HepG2 (cell line): ENCODE results near the gene DACT2. TPM values are rescaled to one million over a fixed set of nuclear protein-coding genes. Genes with fewer than 3 reads are reported as not detected.

Experiments used
- ATAC-seq: fragments of 200-7000 bp; cut with Tn5 transposase; 3 replicates; pipeline ENCODE4 v1.9.1; 2020; ENCODE audit warnings: mild to moderate bottlenecking, moderate library complexity
- BruUV-seq: library from RNA; stranded (reverse); fragments of 400-500 nt; replicated peaks from 2 replicates; lab custom pipeline; 2021; lab: Mats Ljungman, UMichigan
- CTCF ChIA-PET: fragments of 300-600 bp; formaldehyde crosslinking; extraction: SDS; loops from one replicate; lab custom pipeline; 2021; ENCODE audit warnings: low total read pairs, inconsistent platforms, low intra/inter-chr PET ratio; lab: Yijun Ruan, JAX
- POLR2A ChIA-PET: fragments of 350-600 bp; sonication (Branson Sonifier 250); formaldehyde crosslinking; loops from one replicate; lab custom pipeline; 2020; ENCODE audit warnings: antibody characterized with exemption, inconsistent platforms; lab: Yijun Ruan, JAX
- DNase-seq: peaks from one replicate; pipeline ENCODE4 v3.0.0-alpha.2; 2015; ENCODE audit warnings: low spot score
- FAIRE-seq: peaks from 3 replicates; lab custom pipeline; 2011; peaks lifted over from hg19 to GRCh38; lab: Jason Lieb, UNC
- H2AFZ ChIP-seq: one replicate; pipeline ENCODE4 v1.6.1; 2011; ENCODE audit warnings: low read length, inconsistent platforms
- H3K27ac ChIP-seq: fragments of 300-600 bp; 3 replicates; pipeline ENCODE4 v1.8.0; 2011; ENCODE audit warnings: mixed run types, mild to moderate bottlenecking, mixed read lengths, low read length, inconsistent platforms; ENCODE audit not compliant: insufficient read depth; ENCODE audit errors: extremely low read length
- H3K27me3 ChIP-seq, 2 experiments: fragments of 200-600 bp in 1 of 2; 2 replicates in 1 of 2; 3 replicates in 1 of 2; pipeline versions ENCODE4 v1.6.0 to v1.8.0; 2011; ENCODE audit warnings: low read length in 2 of 2, mild to moderate bottlenecking in 2 of 2, moderate library complexity in 2 of 2, inconsistent platforms in 1 of 2; ENCODE audit not compliant: insufficient read depth in 2 of 2, control insufficient read depth in 1 of 2
- H3K36me3 ChIP-seq, 2 experiments: fragments of 200-600 bp in 1 of 2; replicated peaks in 1 of 2; 2 replicates in 1 of 2; 3 replicates in 1 of 2; pipeline versions ENCODE4 v1.5.1 to v1.8.0; 2011; ENCODE audit warnings: low read length in 2 of 2, inconsistent platforms in 1 of 2; ENCODE audit not compliant: insufficient read depth in 2 of 2, control insufficient read depth in 1 of 2
- H3K4me1 ChIP-seq: 2 replicates; pipeline ENCODE4 v1.5.1; 2012; ENCODE audit warnings: low read length, inconsistent platforms; ENCODE audit not compliant: insufficient read depth
- H3K4me2 ChIP-seq: 2 replicates; pipeline ENCODE4 v1.6.0; 2011; ENCODE audit warnings: low read depth, low read length, inconsistent platforms
- H3K4me3 ChIP-seq, 3 experiments: fragments of 200-600 bp in 1 of 3; sonication (generic), shearing (Covaris generic) in 1 of 3; replicated peaks in 1 of 3; 2 replicates each; pipeline ENCODE4 v1.5.1; 2011 to 2016; ENCODE audit warnings: low read length in 3 of 3, inconsistent platforms in 2 of 3, low read depth in 2 of 3, mild to moderate bottlenecking in 2 of 3, control low read depth in 1 of 3, mixed read lengths in 1 of 3; ENCODE audit not compliant: insufficient read depth in 1 of 3
- H3K79me2 ChIP-seq: one replicate; pipeline ENCODE4 v1.6.1; 2011; ENCODE audit warnings: low read length, inconsistent platforms; ENCODE audit not compliant: insufficient read depth
- H3K9ac ChIP-seq: 2 replicates; pipeline ENCODE4 v1.6.0; 2011; ENCODE audit warnings: mild to moderate bottlenecking, low read depth, low read length, inconsistent platforms; ENCODE audit not compliant: insufficient read depth
- H3K9me3 ChIP-seq: 2 replicates; pipeline ENCODE4 v1.5.1; 2012; ENCODE audit warnings: mild to moderate bottlenecking, low read length
- H4K20me1 ChIP-seq: 2 replicates; pipeline ENCODE4 v1.6.0; 2011; ENCODE audit warnings: inconsistent platforms, mild to moderate bottlenecking, low read length, moderate library complexity; ENCODE audit not compliant: insufficient read depth
- BRCA1 ChIP-seq: sonication (generic); formaldehyde crosslinking; IDR thresholded peaks from 2 replicates; pipeline ENCODE4 v1.4.0; 2020; ENCODE audit warnings: missing genetic modification reagents
- DPF2 ChIP-seq: sonication (generic); formaldehyde crosslinking; IDR thresholded peaks from 2 replicates; pipeline ENCODE4 v1.4.0; 2020; ENCODE audit warnings: mild to moderate bottlenecking, low read depth, missing genetic modification reagents, borderline replicate concordance
- GTF3A ChIP-seq: sonication (generic); formaldehyde crosslinking; conservative IDR thresholded peaks from 2 replicates; pipeline ENCODE4 v1.4.0; 2020; ENCODE audit warnings: mild to moderate bottlenecking, missing genetic modification reagents
- HNF4A ChIP-seq: sonication (generic); formaldehyde crosslinking; IDR thresholded peaks from 2 replicates; pipeline ENCODE4 v1.4.0; 2020; ENCODE audit warnings: missing genetic modification reagents
- MED1 ChIP-seq: sonication (generic); formaldehyde crosslinking; IDR thresholded peaks from 2 replicates; pipeline ENCODE4 v1.4.0; 2020; ENCODE audit warnings: missing genetic modification reagents
- MIER2 ChIP-seq: IDR thresholded peaks from 2 replicates; pipeline ENCODE4 v1.6.1; 2016; ENCODE audit warnings: missing biosample characterization, missing genetic modification reagents
- NCOR1 ChIP-seq: fragments of 200-600 bp; sonication (generic); IDR thresholded peaks from 2 replicates; pipeline ENCODE4 v1.7.0; 2017; ENCODE audit warnings: antibody characterized with exemption, low read length, borderline replicate concordance
- SMC3 ChIP-seq: IDR thresholded peaks from 2 replicates; pipeline ENCODE4 v1.6.1; 2011; ENCODE audit warnings: low read length, improper control_type of control experiment
- SRSF9 ChIP-seq: fragments of 200-400 bp; formaldehyde crosslinking; IDR thresholded peaks from 2 replicates; pipeline ENCODE4 v1.6.1; 2018; ENCODE audit warnings: borderline replicate concordance, mild to moderate bottlenecking, low read depth, low read length; ENCODE audit not compliant: insufficient read depth, poor library complexity, severe bottlenecking
- SUZ12 ChIP-seq: fragments of 150-350 bp; IDR thresholded peaks from 2 replicates; pipeline ENCODE4 v1.6.1; 2014; ENCODE audit warnings: low read depth, low read length
- ZFP41 ChIP-seq: sonication (generic); formaldehyde crosslinking; IDR thresholded peaks from 2 replicates; pipeline ENCODE4 v1.4.0; 2020; ENCODE audit warnings: mild to moderate bottlenecking, missing genetic modification reagents, borderline replicate concordance
- ZFP82 ChIP-seq: sonication (generic); formaldehyde crosslinking; IDR thresholded peaks from 2 replicates; pipeline ENCODE4 v1.5.1; 2020; ENCODE audit warnings: mild to moderate bottlenecking, missing genetic modification reagents, borderline replicate concordance
- ZNF350 ChIP-seq: sonication (generic); formaldehyde crosslinking; IDR thresholded peaks from 2 replicates; pipeline ENCODE4 v1.4.0; 2020; ENCODE audit warnings: mild to moderate bottlenecking, low read depth, missing genetic modification reagents, borderline replicate concordance
- ZNF709 ChIP-seq: sonication (generic); formaldehyde crosslinking; IDR thresholded peaks from 2 replicates; pipeline ENCODE4 v1.5.0; 2020; ENCODE audit warnings: mild to moderate bottlenecking, missing genetic modification reagents
- ZSCAN22 ChIP-seq: sonication (generic); formaldehyde crosslinking; IDR thresholded peaks from 2 replicates; pipeline ENCODE4 v1.4.0; 2020; ENCODE audit warnings: mild to moderate bottlenecking, missing genetic modification reagents
- ZSCAN25 ChIP-seq: sonication (generic); formaldehyde crosslinking; IDR thresholded peaks from 2 replicates; pipeline ENCODE4 v1.8.0; 2022; ENCODE audit warnings: mild to moderate bottlenecking, missing genetic modification reagents
- WGBS: methylation state at CpG from one replicate; pipeline ENCODE4 v1.1.6; 2017; ENCODE audit warnings: low lambda C conversion rate; 5-methylcytosine and 5-hydroxymethylcytosine counted together
- in situ Hi-C: cut with HindIII; loops from 2 replicates; pipeline ENCODE4 v1.10.0; 2017; ENCODE audit warnings: low pct_unique_long_range_greater_than_20kb; ENCODE audit not compliant: extremely low pct_ligation_motif_present
- intact Hi-C: fragments of 100-400 bp; cut with micrococcal nuclease; formaldehyde crosslinking; loops from one replicate; pipeline ENCODE4 v1.10.0; 2022; ENCODE audit not compliant: unreplicated experiment
- polyA plus RNA-seq, 8 experiments: library from polyadenylated mRNA; depleted of rRNA in 3 of 8; stranded (reverse) in 7 of 8; unstranded in 1 of 8; fragments of >200 nt; fragmentation: Illumina TruSeq in 4 of 8; extraction: Trizol in 4 of 8; gene quantifications; 2 replicates each; pipeline versions ENCODE4 v1.2.1 to v1.2.3, GENCODE V29; 2011 to 2016; ENCODE audit warnings: low read depth in 4 of 8, missing spikeins in 1 of 8, mixed read lengths in 1 of 8; ENCODE audit not compliant: insufficient read depth in 1 of 8
- total RNA-seq, 5 experiments: library from RNA; depleted of rRNA; stranded (reverse); fragments of >200 nt; fragmentation: Illumina TruSeq; extraction: Trizol; gene quantifications; 2 replicates each; pipeline ENCODE4 v1.2.3, GENCODE V29; 2016; ENCODE audit warnings: low read depth in 1 of 5
- TF ChIP-seq, protein P1 (sequence below): sonication (generic); formaldehyde crosslinking; IDR thresholded peaks from 2 replicates; pipeline ENCODE4 v1.8.0; 2022; ENCODE audit warnings: mild to moderate bottlenecking, missing genetic modification reagents; ENCODE audit not compliant: insufficient replicate concordance
- TF ChIP-seq, protein P2 (sequence below): sonication (generic); formaldehyde crosslinking; IDR thresholded peaks from 2 replicates; pipeline ENCODE4 v1.4.0; 2020; ENCODE audit warnings: missing genetic modification reagents, low read depth, mild to moderate bottlenecking, borderline replicate concordance

Gene DACT2
- total and polyA plus RNA-seq, 2 of the 13 experiments (the other 11 are each of a cell fraction or from before 2014, with no cell fraction given) = 0.15 TPM; not detected in 1

GRCh38 chr6:168309997-168310396 lies 9.6 kb downstream of the DACT2 start:
- H3K36me3 ChIP-seq = no peaks in the 10 kb centered on the region
- no peak overlapping the region for H3K27ac ChIP-seq
- ChIA-PET POLR2A (no interaction called here), CTCF (no interaction called here)
- H3K4me3 ChIP-seq = no peak overlapping the region
- H3K27me3 ChIP-seq = no peaks in the 10 kb centered on the region
- H3K9ac ChIP-seq = no peak overlapping the region
- FAIRE-seq (no peak), ATAC-seq (no peak), DNase-seq (no peak)
- no peak overlapping the region for H2AFZ ChIP-seq
- intact Hi-C loops (no loop called here), in situ Hi-C loops (no loop called here)
- WGBS = 80% methylated on average over 15 of the region's 15 CpGs
- peaks cover 35% of the 10 kb centered on the region for H3K4me1 ChIP-seq
- no peaks in the 10 kb centered on the region for H4K20me1 ChIP-seq
- H3K9me3 ChIP-seq = no peaks in the 10 kb centered on the region
- H3K79me2 ChIP-seq = no peaks in the 10 kb centered on the region
- BruUV-seq = no TSS peak
- H3K4me2 ChIP-seq = no peak overlapping the region
- TF ChIP-seq ZNF350 (no peak), SUZ12 (no peak), NCOR1 (no peak), ZFP82 (CRISPR knock-in tag) (no peak), GTF3A (CRISPR knock-in tag) (no peak), ZSCAN22 (CRISPR knock-in tag) (no peak), SRSF9 (no peak), HNF4A (CRISPR knock-in tag) (no peak), DPF2 (no peak), ZSCAN25 (CRISPR knock-in tag) (no peak), BRCA1 (CRISPR knock-in tag) (no peak), ZFP41 (CRISPR knock-in tag) (no peak), SMC3 (no peak), ZNF709 (CRISPR knock-in tag) (no peak), MIER2 (no peak), MED1 (CRISPR knock-in tag) (no peak)
- TF ChIP-seq, protein P1, sequence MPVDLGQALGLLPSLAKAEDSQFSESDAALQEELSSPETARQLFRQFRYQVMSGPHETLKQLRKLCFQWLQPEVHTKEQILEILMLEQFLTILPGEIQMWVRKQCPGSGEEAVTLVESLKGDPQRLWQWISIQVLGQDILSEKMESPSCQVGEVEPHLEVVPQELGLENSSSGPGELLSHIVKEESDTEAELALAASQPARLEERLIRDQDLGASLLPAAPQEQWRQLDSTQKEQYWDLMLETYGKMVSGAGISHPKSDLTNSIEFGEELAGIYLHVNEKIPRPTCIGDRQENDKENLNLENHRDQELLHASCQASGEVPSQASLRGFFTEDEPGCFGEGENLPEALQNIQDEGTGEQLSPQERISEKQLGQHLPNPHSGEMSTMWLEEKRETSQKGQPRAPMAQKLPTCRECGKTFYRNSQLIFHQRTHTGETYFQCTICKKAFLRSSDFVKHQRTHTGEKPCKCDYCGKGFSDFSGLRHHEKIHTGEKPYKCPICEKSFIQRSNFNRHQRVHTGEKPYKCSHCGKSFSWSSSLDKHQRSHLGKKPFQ (CRISPR knock-in tag) = no peak
- TF ChIP-seq, protein P2, sequence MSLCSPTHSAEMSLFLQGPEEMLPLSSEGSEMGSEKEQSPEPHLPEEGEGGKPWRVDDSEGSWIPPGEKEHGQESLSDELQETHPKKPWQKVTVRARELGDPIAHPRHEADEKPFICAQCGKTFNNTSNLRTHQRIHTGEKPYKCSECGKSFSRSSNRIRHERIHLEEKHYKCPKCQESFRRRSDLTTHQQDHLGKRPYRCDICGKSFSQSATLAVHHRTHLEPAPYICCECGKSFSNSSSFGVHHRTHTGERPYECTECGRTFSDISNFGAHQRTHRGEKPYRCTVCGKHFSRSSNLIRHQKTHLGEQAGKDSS (CRISPR knock-in tag) = no peak
